Keratinocyte (primary cell): ENCODE measurements around the gene CUBN. TPM values are rescaled to one million over a fixed set of nuclear protein-coding genes. Genes with fewer than 3 reads are reported as not detected.

Experiments
- DNase-seq: peaks from one replicate; pipeline ENCODE4 v3.0.0-alpha.2; 2011; ENCODE audit warnings: low read depth, missing footprints, low spot score
- FAIRE-seq: peaks from 2 replicates; lab custom pipeline; 2011; peaks lifted over from hg19 to GRCh38; lab: Jason Lieb, UNC
- H2AFZ ChIP-seq: 2 replicates; pipeline ENCODE4 v1.6.0; 2012; ENCODE audit warnings: low read length, control low read depth, inconsistent platforms; ENCODE audit not compliant: control insufficient read depth
- H3K27ac ChIP-seq: 2 replicates; pipeline ENCODE4 v1.5.1; 2011; ENCODE audit warnings: low read length; ENCODE audit not compliant: control insufficient read depth, insufficient read depth
- H3K27me3 ChIP-seq: 3 replicates; pipeline ENCODE4 v1.6.0; 2011; ENCODE audit warnings: low read length; ENCODE audit not compliant: control insufficient read depth, insufficient read depth; ENCODE audit errors: extremely low read depth
- H3K36me3 ChIP-seq, 2 experiments: 2 replicates in 1 of 2; 3 replicates in 1 of 2; pipeline ENCODE4 v1.5.1; 2011; ENCODE audit warnings: low read length in 2 of 2, mild to moderate bottlenecking in 1 of 2; ENCODE audit not compliant: control insufficient read depth in 2 of 2, insufficient read depth in 2 of 2; ENCODE audit errors: extremely low read depth in 1 of 2
- H3K4me1 ChIP-seq: 3 replicates; pipeline ENCODE4 v1.5.1; 2011; ENCODE audit warnings: low read length; ENCODE audit not compliant: control insufficient read depth, insufficient read depth; ENCODE audit errors: extremely low read depth
- H3K4me2 ChIP-seq: 3 replicates; pipeline ENCODE4 v1.6.0; 2011; ENCODE audit warnings: low read depth, low read length; ENCODE audit not compliant: control insufficient read depth, insufficient read depth; ENCODE audit errors: extremely low read depth
- H3K4me3 ChIP-seq, 3 experiments: fragments of 200-600 bp in 1 of 3; sonication (generic) in 1 of 3; 2 replicates in 2 of 3; 3 replicates in 1 of 3; pipeline ENCODE4 v1.5.1; 2011 to 2016; ENCODE audit warnings: low read length in 3 of 3, mild to moderate bottlenecking in 3 of 3, control low read depth in 2 of 3, inconsistent platforms in 1 of 3, low read depth in 1 of 3, mixed read lengths in 1 of 3, mixed run types in 1 of 3, moderate library complexity in 1 of 3; ENCODE audit not compliant: control insufficient read depth in 2 of 3, insufficient read depth in 2 of 3; ENCODE audit errors: extremely low read depth in 1 of 3
- H3K79me2 ChIP-seq: 2 replicates; pipeline ENCODE4 v1.6.0; 2012; ENCODE audit warnings: low read length; ENCODE audit not compliant: control insufficient read depth, insufficient read depth
- H3K9ac ChIP-seq: 3 replicates; pipeline ENCODE4 v1.6.0; 2011; ENCODE audit warnings: low read length; ENCODE audit not compliant: control insufficient read depth, insufficient read depth; ENCODE audit errors: extremely low read depth
- H3K9me1 ChIP-seq: 3 replicates; pipeline ENCODE4 v1.6.0; 2011; ENCODE audit warnings: low read length; ENCODE audit not compliant: control insufficient read depth, insufficient read depth; ENCODE audit errors: extremely low read depth
- H3K9me3 ChIP-seq: 2 replicates; pipeline ENCODE4 v1.5.1; 2012; ENCODE audit warnings: low read depth, low read length; ENCODE audit not compliant: control insufficient read depth
- H4K20me1 ChIP-seq: 3 replicates; pipeline ENCODE4 v1.6.0; 2011; ENCODE audit warnings: low read length; ENCODE audit not compliant: control insufficient read depth, insufficient read depth; ENCODE audit errors: extremely low read depth
- CTCF ChIP-seq, 3 experiments: IDR thresholded peaks in 1 of 3; conservative IDR thresholded peaks in 1 of 3; optimal IDR thresholded peaks in 1 of 3; 2 replicates in 2 of 3; 3 replicates in 1 of 3; pipeline versions ENCODE3 to v1.5.1; 2011; ENCODE audit warnings: low read length in 3 of 3, mild to moderate bottlenecking in 3 of 3, moderate library complexity in 2 of 3, control low read depth in 1 of 3, inconsistent platforms in 1 of 3; ENCODE audit not compliant: insufficient read depth in 2 of 3; ENCODE audit errors: extremely low read depth in 1 of 3
- EZH2 ChIP-seq: IDR thresholded peaks from one replicate; pipeline ENCODE4 v1.6.1; 2012; ENCODE audit warnings: inconsistent platforms, mild to moderate bottlenecking, low read length, moderate library complexity
- dilution Hi-C: fragments of 300-500 bp; cut with MboI; formaldehyde crosslinking; loops from one replicate; pipeline ENCODE4 v1.7.0; 2020; ENCODE audit warnings: low sequenced_read_pairs; ENCODE audit not compliant: extremely low pct_ligation_motif_present
- polyA plus RNA-seq, 5 experiments: library from polyadenylated mRNA; depleted of rRNA in 3 of 5; stranded (reverse) in 3 of 5; stranded (forward) in 1 of 5; unstranded in 1 of 5; fragments of >200 nt; gene quantifications; 1 replicate in 1 of 5; 2 replicates in 3 of 5; 3 replicates in 1 of 5; pipeline versions ENCODE4 v1.2.1 to v1.2.3, GENCODE V29; 2011 to 2012; ENCODE audit warnings: missing spikeins in 2 of 5, low read depth in 1 of 5, low replicate concordance in 1 of 5

CUBN gene
- polyA plus RNA-seq, 1 donor (not counting 4 experiments of a cell fraction or from before 2014, with no cell fraction given), result 0.07 TPM

GRCh38 chr10:16967866-16968415 is 161.7 kb downstream of the CUBN start:
- TF ChIP-seq CTCF (optimal IDR thresholded peaks at IDR 0.05 in 1 of 3, IDR thresholded peaks at IDR 0.05 in 1 of 3, conservative IDR thresholded peaks at IDR 0.05 in 1 of 3; ENCODE audit: extremely low read depth in 1 of 3, insufficient read depth in 2 of 3, low read length in 3 of 3) (no peak), EZH2 (no peak)
- no peak for DNase-seq
- Histone ChIP-seq H3K4me2 (no peak overlapping the region), H3K27me3 (no peaks in the 10 kb centered on the region), H3K9me1 (no peaks in the 10 kb centered on the region), H3K4me1 (peaks cover 17% of the 10 kb centered on the region), H3K9ac (no peak overlapping the region), H2AFZ (peak overlapping the region; percentile 68), H3K36me3 (no peaks in the 10 kb centered on the region), H3K79me2 (no peaks in the 10 kb centered on the region), H3K9me3 (no peaks in the 10 kb centered on the region), H4K20me1 (no peaks in the 10 kb centered on the region), H3K4me3 (no peak overlapping the region), H3K27ac (no peak overlapping the region)
- dilution Hi-C loops, result no loop called here
- FAIRE-seq, result no peak

GRCh38 chr10:16966991-16967865 is 162.4 kb downstream of the CUBN start:
- Histone ChIP-seq H3K9me1 (no peaks in the 10 kb centered on the region), H3K79me2 (no peaks in the 10 kb centered on the region), H2AFZ (peak overlapping the region; percentile 68), H3K27me3 (no peaks in the 10 kb centered on the region), H3K4me1 (peaks cover 17% of the 10 kb centered on the region), H4K20me1 (no peaks in the 10 kb centered on the region), H3K4me2 (no peak overlapping the region), H3K9ac (no peak overlapping the region), H3K4me3 (no peak overlapping the region), H3K36me3 (no peaks in the 10 kb centered on the region), H3K27ac (no peak overlapping the region), H3K9me3 (no peaks in the 10 kb centered on the region)
- dilution Hi-C loops, result no loop called here
- no peak for FAIRE-seq
- TF ChIP-seq EZH2 (no peak), CTCF (optimal IDR thresholded peaks at IDR 0.05 in 1 of 3, IDR thresholded peaks at IDR 0.05 in 1 of 3, conservative IDR thresholded peaks at IDR 0.05 in 1 of 3; ENCODE audit: extremely low read depth in 1 of 3, insufficient read depth in 2 of 3, low read length in 3 of 3) (no peak)
- DNase-seq, result no peak
